Right lobe of liver (tissue), 6 donors: ENCODE measurements around the gene CCHCR1. TPM values are rescaled to one million over a fixed set of nuclear protein-coding genes. Genes with fewer than 3 reads are reported as not detected.

ENCODE experiments used
- ATAC-seq, 4 donors: fragments of 200-7000 bp; cut with Tn5 transposase; one replicate each; pipeline ENCODE4 v1.9.1; 2020; ENCODE audit warnings: mild to moderate bottlenecking in 4 of 4, moderate library complexity in 4 of 4
- DNase-seq, 3 donors: peaks; one replicate each; pipeline ENCODE4 v3.0.0-alpha.2; 2020
- H3K27ac ChIP-seq, 3 donors: fragments of 200-600 bp; one replicate each; pipeline ENCODE4 v1.8.0; 2022
- H3K27me3 ChIP-seq, 2 donors: fragments of 200-600 bp; one replicate each; pipeline ENCODE4 v1.8.0; 2022
- H3K36me3 ChIP-seq, 4 donors: fragments of 200-600 bp; sonication (generic) in 1 of 4; one replicate each; pipeline versions ENCODE4 v1.5.1 to v1.8.0; 2017 to 2022; ENCODE audit warnings: control low read depth in 1 of 4
- H3K4me1 ChIP-seq, 4 donors: fragments of 200-600 bp; sonication (generic) in 1 of 4; one replicate each; pipeline versions ENCODE4 v1.5.1 to v1.8.0; 2017 to 2022; ENCODE audit warnings: control low read depth in 1 of 4
- H3K4me3 ChIP-seq, 3 donors: fragments of 200-600 bp; one replicate each; pipeline ENCODE4 v1.8.0; 2022
- H3K9me3 ChIP-seq, 4 donors: fragments of 200-600 bp; sonication (generic) in 1 of 4; one replicate each; pipeline versions ENCODE4 v1.5.1 to v1.8.0; 2017 to 2022; ENCODE audit warnings: control low read depth in 1 of 4
- CTCF ChIP-seq, 4 donors: fragments of 200-600 bp in 3 of 4; fragments of 450-650 bp in 1 of 4; IDR thresholded peaks; one replicate each; pipeline versions ENCODE4 v1.5.1 to v1.8.0; 2016 to 2022; ENCODE audit warnings: antibody characterized with exemption in 4 of 4, mild to moderate bottlenecking in 2 of 4
- POLR2A ChIP-seq: fragments of 450-650 bp; IDR thresholded peaks from one replicate; pipeline ENCODE4 v1.6.1; 2017; ENCODE audit warnings: antibody characterized with exemption, mild to moderate bottlenecking
- WGBS: methylation state at CpG from one replicate; pipeline ENCODE4 v1.1.6; 2018; ENCODE audit warnings: low coverage, low lambda C conversion rate; ENCODE audit not compliant: insufficient coverage; ENCODE audit errors: missing lambda C conversion rate; 5-methylcytosine and 5-hydroxymethylcytosine counted together
- intact Hi-C, 2 donors: fragments of 100-400 bp; cut with DNase I; formaldehyde crosslinking; loops; one replicate each; pipeline versions ENCODE4 v1.11.2 to v1.14.1; 2022
- small RNA-seq, 2 experiments: library from RNA; depleted of rRNA; stranded (forward); fragments of <200 nt; gene quantifications; one replicate each; pipeline ENCODE3, GENCODE V24; 2016
- total RNA-seq, 6 experiments: library from RNA; depleted of rRNA in 2 of 6; stranded (reverse); fragments of >200 nt in 2 of 6; fragmentation: NEBNext Ultra II Directional in 3 of 6; extraction: Animal tissue kit (Norgen Biotek cat#: 25700) in 3 of 6; gene quantifications; one replicate each; pipeline versions ENCODE4 v1.1.0 to v1.2.4, GENCODE V29; 2016 to 2023
- donor health status: DM: no; HTN: yes; CAD: no.
- donor health status: DM: no; HTN: no; CAD: no.
- donor health status: DM: no; HTN: no; CAD: no.
- donor health status: DM: no; HTN: yes; CAD: no.
- donor health status: DM: no; HTN: yes; CAD: no.

CCHCR1 gene
- total RNA-seq, 6 experiments from 2014 or later: 6.0 to 9.1 (median 8.0) TPM

- TF ChIP-seq CTCF (IDR thresholded peaks at IDR 0.05): no peak
- TF ChIP-seq POLR2A: no peak
- DNase-seq (no peak), ATAC-seq (no peak)
- 55% methylated on average over 7 of the region's 12 CpGs for WGBS
- no peaks in the 10 kb centered on the region for H3K36me3 ChIP-seq
- no peaks in the 10 kb centered on the region for H3K9me3 ChIP-seq
- H3K4me3 ChIP-seq: no peak overlapping the region
- intact Hi-C loops: no loop called here
- H3K27me3 ChIP-seq: no peaks in the 10 kb centered on the region
- H3K27ac ChIP-seq: no peak overlapping the region
- H3K4me1 ChIP-seq: no peaks in the 10 kb centered on the region
Observed at GRCh38 chr6:31092769-31093505, 64.7 kb downstream of the CCHCR1 start.

Small RNA genes within 50 kb of the gene (small RNA-seq; reads per million reads assigned to genes)
- 0 reads per million in 2 experiments for gene POLR2LP1

Other genes starting within 250 kb of the CCHCR1 start
- gene GTF2H4, start 249.6 kb downstream of the CCHCR1 start, total RNA-seq: 10 to 100 TPM in 4 of 6 experiments, 1 to 10 TPM in 2; 3.6 to 21.1 (median 17.3) TPM
- gene VARS2, start 243.6 kb downstream of the CCHCR1 start, total RNA-seq: 10 to 100 TPM; 21.5 to 36.1 (median 25.9) TPM
- not detected for gene SFTA2, start 225.6 kb downstream of the CCHCR1 start, total RNA-seq
- not detected for gene MUCL3, start 216.8 kb downstream of the CCHCR1 start, total RNA-seq
- under 1 TPM in 1 of 6 experiments, not detected in 5; 0.11 TPM for gene MUC21, start 174.1 kb downstream of the CCHCR1 start, total RNA-seq
- gene MUC22, start 147.3 kb downstream of the CCHCR1 start, total RNA-seq: not detected
- gene C6orf15, start 45.2 kb downstream of the CCHCR1 start, total RNA-seq: not detected
- gene PSORS1C1, start 43.0 kb downstream of the CCHCR1 start, total RNA-seq: under 1 TPM in 2 of 6 experiments, not detected in 4; 0.07 to 0.42 TPM
- gene CDSN, start 37.4 kb downstream of the CCHCR1 start, total RNA-seq: not detected
- gene PSORS1C2, start 18.7 kb downstream of the CCHCR1 start, total RNA-seq: not detected
- gene TCF19, start 787 bp upstream of the CCHCR1 start, total RNA-seq: 1 to 10 TPM in 4 of 6 experiments, under 1 TPM in 2; 0.42 to 4.4 (median 1.3) TPM
- gene POU5F1, start 12.9 kb upstream of the CCHCR1 start, total RNA-seq: 1 to 10 TPM in 5 of 6 experiments, under 1 TPM in 1; 0.71 to 3.8 (median 2.6) TPM
- gene HLA-C, start 114.3 kb upstream of the CCHCR1 start, total RNA-seq: 100 to 1,000 TPM; 245 to 565 (median 439) TPM
- gene HLA-B, start 199.4 kb upstream of the CCHCR1 start, total RNA-seq: 1,000 to 10,000 TPM in 1 of 6 experiments, 100 to 1,000 TPM in 5; 232 to 1,122 (median 585) TPM
- gene MICA, start 245.8 kb upstream of the CCHCR1 start, total RNA-seq: 10 to 100 TPM in 1 of 6 experiments, 1 to 10 TPM in 5; 2.5 to 10.9 (median 6.1) TPM